Right atrium auricular region (tissue), 2 donors: ENCODE results near the gene DPP6. TPM values are rescaled to one million over a fixed set of nuclear protein-coding genes. Genes with fewer than 3 reads are reported as not detected.

Experiments
- DNase-seq: peaks from one replicate; pipeline ENCODE4 v3.0.0-alpha.2; 2019; ENCODE audit warnings: low spot score
- H3K27ac ChIP-seq, 2 donors: fragments of 200-600 bp; sonication (generic); 1 replicate in 1 of 2; 2 replicates in 1 of 2; pipeline ENCODE4 v1.5.1; 2016 to 2019
- H3K27me3 ChIP-seq, 2 donors: fragments of 200-600 bp; sonication (generic); one replicate each; pipeline versions ENCODE4 v1.5.1 to v1.6.0; 2017 to 2019
- H3K36me3 ChIP-seq: fragments of 200-600 bp; sonication (generic); one replicate; pipeline ENCODE4 v1.5.1; 2016
- H3K4me1 ChIP-seq, 2 donors: fragments of 200-600 bp; sonication (generic); one replicate each; pipeline versions ENCODE4 v1.5.1 to v1.6.0; 2017 to 2019
- H3K4me3 ChIP-seq, 2 donors: fragments of 200-600 bp; sonication (generic); 1 replicate in 1 of 2; 2 replicates in 1 of 2; pipeline ENCODE4 v1.5.1; 2017 to 2019; ENCODE audit warnings: mild to moderate bottlenecking in 1 of 2, moderate library complexity in 1 of 2
- H3K9me3 ChIP-seq, 2 donors: fragments of 200-600 bp; sonication (generic); one replicate each; pipeline ENCODE4 v1.5.1; 2019
- CTCF ChIP-seq, 2 donors: fragments of 200-600 bp; sonication (generic); IDR thresholded peaks; one replicate each; pipeline ENCODE4 v1.5.1; 2019; ENCODE audit warnings: antibody characterized with exemption in 2 of 2
- total RNA-seq, 2 donors: library from RNA; depleted of rRNA; stranded (reverse); fragments of >200 nt; gene quantifications; one replicate each; pipeline ENCODE4 v1.1.0, GENCODE V29; 2016

DPP6 gene
- total RNA-seq, 2 donors from 2014 or later: 0.35 to 0.85 TPM

DNA sequence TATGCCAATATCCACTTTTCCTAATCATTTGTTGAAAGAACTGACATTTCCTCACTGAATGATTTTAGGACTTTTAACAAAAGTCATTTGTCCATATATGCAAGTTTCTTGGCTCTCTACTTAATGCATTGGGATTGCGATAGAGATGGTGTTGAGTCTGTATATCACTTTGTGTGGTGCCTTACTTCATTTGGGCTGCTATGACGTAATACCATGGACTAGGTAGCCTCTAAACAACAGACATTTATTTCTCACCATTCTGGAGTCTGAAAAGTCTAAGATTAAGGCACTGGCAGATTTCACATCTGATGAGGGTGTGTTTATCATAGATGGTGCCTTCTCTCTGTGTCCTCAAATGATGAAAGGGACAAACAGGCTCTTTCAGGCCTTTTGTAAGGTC is 342.6 kb downstream of the DPP6 start:
- DNase-seq: no peak
- Histone ChIP-seq H3K4me3 (no peak overlapping the region), H3K4me1 (no peaks in the 10 kb centered on the region), H3K27ac (no peak overlapping the region), H3K36me3 (no peaks in the 10 kb centered on the region), H3K9me3 (peaks cover 0 to 14% of the 10 kb centered on the region in 2 donors), H3K27me3 (no peaks in the 10 kb centered on the region)
- TF ChIP-seq CTCF (IDR thresholded peaks at IDR 0.05): no peak

GRCh38 chr7:154406312-154406711 is 354.1 kb downstream of the DPP6 start:
- no peak overlapping the region for H3K27ac ChIP-seq
- no peaks in the 10 kb centered on the region for H3K27me3 ChIP-seq
- no peaks in the 10 kb centered on the region for H3K4me1 ChIP-seq
- no peaks in the 10 kb centered on the region for H3K9me3 ChIP-seq
- no peak for DNase-seq
- no peak for TF ChIP-seq CTCF (IDR thresholded peaks at IDR 0.05)
- H3K4me3 ChIP-seq: no peak overlapping the region
- no peaks in the 10 kb centered on the region for H3K36me3 ChIP-seq

GRCh38 chr7:154409703-154410311 is 357.6 kb downstream of the DPP6 start:
- no peak for TF ChIP-seq CTCF (IDR thresholded peaks at IDR 0.05)
- Histone ChIP-seq H3K27ac (no peak overlapping the region), H3K36me3 (no peaks in the 10 kb centered on the region), H3K27me3 (no peaks in the 10 kb centered on the region), H3K9me3 (no peaks in the 10 kb centered on the region), H3K4me3 (no peak overlapping the region), H3K4me1 (no peaks in the 10 kb centered on the region)
- no peak for DNase-seq

DNA sequence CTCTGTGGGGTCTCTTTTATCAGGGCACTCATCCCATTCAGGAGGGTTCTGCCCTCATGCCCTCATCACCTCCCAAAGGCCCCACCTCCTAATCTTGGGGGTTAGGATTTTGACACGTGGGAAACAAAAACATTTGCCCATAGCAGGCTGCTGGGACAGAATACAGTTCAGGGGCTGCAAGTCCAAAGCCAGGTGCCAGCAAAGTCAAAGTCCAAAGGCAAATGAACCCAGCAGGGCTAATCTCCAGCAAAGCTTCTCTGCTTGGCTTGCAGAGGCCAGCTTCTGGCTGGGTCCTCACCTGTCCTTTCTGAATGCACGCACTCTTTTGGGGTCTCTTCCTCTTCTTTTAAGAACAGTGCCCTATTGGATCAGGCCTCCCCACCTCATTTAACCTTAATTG is 359.9 kb downstream of the DPP6 start:
- no peak overlapping the region for H3K4me3 ChIP-seq
- no peaks in the 10 kb centered on the region for H3K27me3 ChIP-seq
- H3K4me1 ChIP-seq: no peaks in the 10 kb centered on the region
- no peaks in the 10 kb centered on the region for H3K9me3 ChIP-seq
- DNase-seq: no peak
- no peaks in the 10 kb centered on the region for H3K36me3 ChIP-seq
- H3K27ac ChIP-seq: no peak overlapping the region
- TF ChIP-seq CTCF (IDR thresholded peaks at IDR 0.05): no peak

DNA sequence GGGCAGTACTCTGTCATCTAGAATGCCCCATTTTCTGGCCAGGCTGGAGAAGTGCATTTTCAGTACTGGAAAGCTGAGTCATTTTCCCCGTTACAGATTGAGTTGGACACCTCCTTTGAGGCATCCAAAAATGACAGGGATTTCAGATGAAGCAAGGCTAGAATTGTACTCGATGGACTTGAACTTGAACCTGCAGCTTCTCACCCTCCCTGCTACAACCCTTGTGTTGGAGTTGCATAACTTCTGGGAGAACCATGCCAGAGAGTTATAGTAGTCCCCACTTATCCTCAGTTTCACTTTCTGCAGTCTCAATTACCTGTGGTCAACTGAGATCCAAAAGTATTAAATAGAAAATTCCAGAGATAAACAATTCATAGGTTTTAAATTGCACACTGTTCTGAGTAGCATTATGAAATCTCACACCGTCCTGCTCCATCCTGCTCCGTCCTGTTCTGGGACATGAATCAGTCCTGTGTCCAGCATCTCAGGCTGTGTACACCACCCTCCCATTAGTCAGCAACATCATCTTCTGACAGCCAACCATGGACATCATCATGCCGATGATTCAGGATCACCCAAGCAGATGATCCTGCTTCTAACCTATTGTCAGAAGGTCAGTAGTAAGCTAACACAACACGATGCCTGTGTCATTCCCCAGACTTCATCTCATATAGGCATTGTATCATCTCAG is 363.7 kb downstream of the DPP6 start:
- Histone ChIP-seq H3K4me3 (no peak overlapping the region), H3K9me3 (no peaks in the 10 kb centered on the region), H3K36me3 (no peaks in the 10 kb centered on the region), H3K4me1 (no peaks in the 10 kb centered on the region), H3K27me3 (no peaks in the 10 kb centered on the region), H3K27ac (no peak overlapping the region)
- DNase-seq: no peak
- no peak for TF ChIP-seq CTCF (IDR thresholded peaks at IDR 0.05)

- TF ChIP-seq CTCF (IDR thresholded peaks at IDR 0.05): no peak
- Histone ChIP-seq H3K27ac (no peak overlapping the region), H3K9me3 (no peaks in the 10 kb centered on the region), H3K4me1 (no peaks in the 10 kb centered on the region), H3K36me3 (no peaks in the 10 kb centered on the region), H3K27me3 (no peaks in the 10 kb centered on the region), H3K4me3 (no peak overlapping the region)
- DNase-seq: no peak
Observed at GRCh38 chr7:154416714-154417113, 364.5 kb downstream of the DPP6 start.
